Measurements from ENCODE around the gene ERFL. TPM values are rescaled to one million over a fixed set of nuclear protein-coding genes. Genes with fewer than 3 reads are reported as not detected.

The ERFL gene
- total and polyA plus RNA-seq, 2 of the 4 experiments (the other 2 are of a cell fraction): not detected

DNA sequence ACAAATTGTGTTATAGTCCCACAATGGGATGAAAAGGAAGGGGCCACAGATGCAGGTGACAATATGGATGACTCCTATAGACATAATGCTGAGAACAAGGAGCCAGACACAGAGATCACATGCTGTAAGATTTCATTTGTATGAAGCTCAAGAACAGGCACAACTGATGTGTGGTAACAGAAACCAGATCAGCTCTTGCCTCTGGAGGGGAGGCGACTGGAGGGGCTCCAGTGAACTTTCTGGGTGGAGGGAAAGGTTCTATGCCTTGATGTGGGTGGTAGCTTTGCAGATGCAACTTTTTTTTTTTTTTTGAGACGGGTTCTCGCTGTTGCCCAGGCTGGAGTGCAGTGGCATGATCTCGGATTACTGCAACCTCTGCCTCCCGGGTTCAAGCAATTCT, 36.9 kb upstream of the ERFL start:
- CTCF ChIA-PET: interaction anchor here (0.7 kb wide), 2 partner anchors 34 to 606 kb away, joined by 3 to 5 read pairs; no protein-coding TSS in a partner anchor
- BruUV-seq (replicated peaks): no TSS peak

More for the DNA sequence above, 36.9 kb upstream of the ERFL start:
- H3K14ac ChIP-seq (replicated peaks; ENCODE audit: low read depth, low read length): no peak overlapping the region
- no peak overlapping the region for H3K9ac ChIP-seq (ENCODE audit: low read depth, low read length)
- 20% methylated on average over 1 of the region's 5 CpGs; no CpG with 5 or more reads in 1 of the 2 experiments for WGBS, 2 experiments (ENCODE audit: extremely low coverage in 2 of 2, insufficient read length in 1 of 2)
- no peak overlapping the region for H3K56ac ChIP-seq (ENCODE audit: extremely low read depth, insufficient read depth, low read length)
- H3K18ac ChIP-seq (ENCODE audit: low read depth, low read length): no peak overlapping the region
- H3K27ac ChIP-seq (ENCODE audit: insufficient read depth, low read length): no peak overlapping the region
- no peaks in the 10 kb centered on the region for H3K9me3 ChIP-seq (ENCODE audit: control insufficient read depth, insufficient read depth, low read length)
- no peak overlapping the region for H4K91ac ChIP-seq (ENCODE audit: insufficient read depth, low read depth, low read length)
- peak overlapping the region; percentile 7 for H2AFZ ChIP-seq (replicated peaks; ENCODE audit: low read length, poor library complexity)
- H3K4me3 ChIP-seq (ENCODE audit: insufficient read depth, low read depth, low read length): no peak overlapping the region
- H3K27me3 ChIP-seq (ENCODE audit: control insufficient read depth, insufficient read depth, low read length): peaks cover 23% of the 10 kb centered on the region
- in situ Hi-C loops (cut with MboI; ENCODE audit: low sequenced_read_pairs): no loop called here
- no peak overlapping the region for H2BK120ac ChIP-seq (ENCODE audit: low read depth, low read length)
- no peak overlapping the region for H3K4me2 ChIP-seq (ENCODE audit: low read depth, low read length)
- no peak overlapping the region for H2AK9ac ChIP-seq (replicated peaks; ENCODE audit: low read depth, low read length, poor library complexity)
- no peaks in the 10 kb centered on the region for H3K9me1 ChIP-seq (ENCODE audit: insufficient read depth, low read length)
- H3K4me1 ChIP-seq (ENCODE audit: control insufficient read depth, insufficient read depth, low read length): no peaks in the 10 kb centered on the region
- H3K79me1 ChIP-seq (ENCODE audit: low read depth in 1 of 2, low read length in 2 of 2): no peaks in the 10 kb centered on the region
- POLR2A ChIA-PET (ENCODE audit: unreplicated experiment): no interaction called here
- TF ChIP-seq CHD1 (IDR thresholded peaks at IDR 0.05; ENCODE audit: low read depth, low read length): no peak
- TF ChIP-seq BHLHE40 (IDR thresholded peaks at IDR 0.05; ENCODE audit: low read depth, low read length): no peak
- TF ChIP-seq MAZ (IDR thresholded peaks at IDR 0.05; ENCODE audit: borderline replicate concordance, low read depth, low read length): no peak
- TF ChIP-seq, protein P1, sequence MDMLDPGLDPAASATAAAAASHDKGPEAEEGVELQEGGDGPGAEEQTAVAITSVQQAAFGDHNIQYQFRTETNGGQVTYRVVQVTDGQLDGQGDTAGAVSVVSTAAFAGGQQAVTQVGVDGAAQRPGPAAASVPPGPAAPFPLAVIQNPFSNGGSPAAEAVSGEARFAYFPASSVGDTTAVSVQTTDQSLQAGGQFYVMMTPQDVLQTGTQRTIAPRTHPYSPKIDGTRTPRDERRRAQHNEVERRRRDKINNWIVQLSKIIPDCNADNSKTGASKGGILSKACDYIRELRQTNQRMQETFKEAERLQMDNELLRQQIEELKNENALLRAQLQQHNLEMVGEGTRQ (IDR thresholded peaks at IDR 0.05; ENCODE audit: low read depth, low read length): no peak
- TF ChIP-seq, protein P2, sequence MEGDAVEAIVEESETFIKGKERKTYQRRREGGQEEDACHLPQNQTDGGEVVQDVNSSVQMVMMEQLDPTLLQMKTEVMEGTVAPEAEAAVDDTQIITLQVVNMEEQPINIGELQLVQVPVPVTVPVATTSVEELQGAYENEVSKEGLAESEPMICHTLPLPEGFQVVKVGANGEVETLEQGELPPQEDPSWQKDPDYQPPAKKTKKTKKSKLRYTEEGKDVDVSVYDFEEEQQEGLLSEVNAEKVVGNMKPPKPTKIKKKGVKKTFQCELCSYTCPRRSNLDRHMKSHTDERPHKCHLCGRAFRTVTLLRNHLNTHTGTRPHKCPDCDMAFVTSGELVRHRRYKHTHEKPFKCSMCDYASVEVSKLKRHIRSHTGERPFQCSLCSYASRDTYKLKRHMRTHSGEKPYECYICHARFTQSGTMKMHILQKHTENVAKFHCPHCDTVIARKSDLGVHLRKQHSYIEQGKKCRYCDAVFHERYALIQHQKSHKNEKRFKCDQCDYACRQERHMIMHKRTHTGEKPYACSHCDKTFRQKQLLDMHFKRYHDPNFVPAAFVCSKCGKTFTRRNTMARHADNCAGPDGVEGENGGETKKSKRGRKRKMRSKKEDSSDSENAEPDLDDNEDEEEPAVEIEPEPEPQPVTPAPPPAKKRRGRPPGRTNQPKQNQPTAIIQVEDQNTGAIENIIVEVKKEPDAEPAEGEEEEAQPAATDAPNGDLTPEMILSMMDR (conservative IDR thresholded peaks at IDR 0.05; ENCODE audit: low read depth, low read length): no peak
- TF ChIP-seq NFE2L2 (IDR thresholded peaks at IDR 0.05; ENCODE audit: low read depth, low read length): no peak
- TF ChIP-seq MAFK (IDR thresholded peaks at IDR 0.05; ENCODE audit: low read depth, low read length): no peak
- TF ChIP-seq RCOR1 (IDR thresholded peaks at IDR 0.05; ENCODE audit: insufficient replicate concordance, low read length): no peak
- TF ChIP-seq MXI1 (IDR thresholded peaks at IDR 0.05; ENCODE audit: borderline replicate concordance, low read depth, low read length): no peak
- TF ChIP-seq POLR2A (IDR thresholded peaks at IDR 0.05; ENCODE audit: low read depth, low read length): no peak
- no peak for TF ChIP-seq RFX5 (IDR thresholded peaks at IDR 0.05; ENCODE audit: low read depth, low read length)
- TF ChIP-seq RAD21 (IDR thresholded peaks at IDR 0.05; ENCODE audit: low read length): no peak
- no peak for TF ChIP-seq SMC3 (IDR thresholded peaks at IDR 0.05; ENCODE audit: low read depth, low read length)
- TF ChIP-seq CEBPB (IDR thresholded peaks at IDR 0.05; ENCODE audit: low read depth, low read length): no peak
- TF ChIP-seq, protein P3, sequence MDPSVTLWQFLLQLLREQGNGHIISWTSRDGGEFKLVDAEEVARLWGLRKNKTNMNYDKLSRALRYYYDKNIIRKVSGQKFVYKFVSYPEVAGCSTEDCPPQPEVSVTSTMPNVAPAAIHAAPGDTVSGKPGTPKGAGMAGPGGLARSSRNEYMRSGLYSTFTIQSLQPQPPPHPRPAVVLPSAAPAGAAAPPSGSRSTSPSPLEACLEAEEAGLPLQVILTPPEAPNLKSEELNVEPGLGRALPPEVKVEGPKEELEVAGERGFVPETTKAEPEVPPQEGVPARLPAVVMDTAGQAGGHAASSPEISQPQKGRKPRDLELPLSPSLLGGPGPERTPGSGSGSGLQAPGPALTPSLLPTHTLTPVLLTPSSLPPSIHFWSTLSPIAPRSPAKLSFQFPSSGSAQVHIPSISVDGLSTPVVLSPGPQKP (IDR thresholded peaks at IDR 0.05; ENCODE audit: borderline replicate concordance, low read depth, low read length): no peak
- no peak for TF ChIP-seq FOS (IDR thresholded peaks at IDR 0.05; ENCODE audit: low read depth, low read length)
- no peak overlapping the region for H4K5ac ChIP-seq (ENCODE audit: low read depth, low read length)
- no peak overlapping the region for H2BK20ac ChIP-seq (ENCODE audit: low read depth, low read length)
- H2BK15ac ChIP-seq (ENCODE audit: low read depth, low read length): no peak overlapping the region
- H3K23ac ChIP-seq (ENCODE audit: low read depth, low read length): no peak overlapping the region
- no peak overlapping the region for H2AK5ac ChIP-seq (ENCODE audit: low read depth, low read length)
- H4K8ac ChIP-seq (ENCODE audit: low read depth in 2 of 2, low read length in 2 of 2): no peak overlapping the region
- H3K36me3 ChIP-seq (ENCODE audit: control insufficient read depth, insufficient read depth, low read length): no peaks in the 10 kb centered on the region
- DNase-seq (no peak), ATAC-seq (ENCODE audit: low read depth) (no peak)
- H4K20me1 ChIP-seq (ENCODE audit: insufficient read depth, low read length): no peaks in the 10 kb centered on the region
- no peak overlapping the region for H2BK5ac ChIP-seq (ENCODE audit: low read depth, low read length, poor library complexity, severe bottlenecking)
- dilution Hi-C loops (cut with HindIII; ENCODE audit: low sequenced_read_pairs, unreplicated experiment): no loop called here
- intact Hi-C loops (cut with micrococcal nuclease): no loop called here
- H3K4ac ChIP-seq (ENCODE audit: low read depth, low read length): no peak overlapping the region

Data from IMR-90 (cell line).